Measurements from ENCODE around the gene WNT5B.

- TF ChIP-seq ZFP30 (CRISPR knock-in tag; IDR thresholded peaks at IDR 0.05) (no peak), PATZ1 (CRISPR knock-in tag; IDR thresholded peaks at IDR 0.05; ENCODE audit: borderline replicate concordance) (no peak), PPARA (CRISPR knock-in tag; IDR thresholded peaks at IDR 0.05; ENCODE audit: borderline replicate concordance) (no peak)
These were observed 18.9 kb upstream of the WNT5B start for GRCh38 chr12:1610072-1610643.

Measured in SK-N-SH treated with all-trans-retinoic acid at 6 μM for 48 hours (cell line).